Bronchial epithelial cell (primary cell): ENCODE data around the gene EVPL. TPM values are rescaled to one million over a fixed set of nuclear protein-coding genes. Genes with fewer than 3 reads are reported as not detected.

ENCODE experiments used
- DNase-seq: peaks from one replicate; pipeline ENCODE4 v3.0.0-alpha.2; 2010; ENCODE audit warnings: low read depth
- FAIRE-seq: peaks from 2 replicates; lab custom pipeline; 2011; peaks lifted over from hg19 to GRCh38; lab: Jason Lieb, UNC
- H3K27me3 ChIP-seq: 2 replicates; pipeline ENCODE4 v1.5.1; 2011; ENCODE audit warnings: low read length; ENCODE audit not compliant: control insufficient read depth, insufficient read depth
- H3K36me3 ChIP-seq: 2 replicates; pipeline ENCODE4 v1.5.1; 2011; ENCODE audit warnings: low read length; ENCODE audit not compliant: control insufficient read depth, insufficient read depth
- H3K4me3 ChIP-seq: 2 replicates; pipeline ENCODE4 v1.5.1; 2011; ENCODE audit warnings: mild to moderate bottlenecking, low read depth, low read length, control low read depth
- total RNA-seq: library from RNA; depleted of rRNA; stranded (reverse); fragments of >200 nt; gene quantifications from 2 replicates; pipeline ENCODE4 v1.2.1, GENCODE V29; 2014
- TF ChIP-seq, protein P1 (sequence below): IDR thresholded peaks from 2 replicates; pipeline ENCODE4 v1.5.1; 2011; ENCODE audit warnings: mild to moderate bottlenecking, moderate library complexity, low read length, control low read depth, inconsistent platforms; ENCODE audit not compliant: insufficient read depth, severe bottlenecking

EVPL gene
- total RNA-seq, 1 donor from 2014 or later, result 27.1 TPM

DNA sequence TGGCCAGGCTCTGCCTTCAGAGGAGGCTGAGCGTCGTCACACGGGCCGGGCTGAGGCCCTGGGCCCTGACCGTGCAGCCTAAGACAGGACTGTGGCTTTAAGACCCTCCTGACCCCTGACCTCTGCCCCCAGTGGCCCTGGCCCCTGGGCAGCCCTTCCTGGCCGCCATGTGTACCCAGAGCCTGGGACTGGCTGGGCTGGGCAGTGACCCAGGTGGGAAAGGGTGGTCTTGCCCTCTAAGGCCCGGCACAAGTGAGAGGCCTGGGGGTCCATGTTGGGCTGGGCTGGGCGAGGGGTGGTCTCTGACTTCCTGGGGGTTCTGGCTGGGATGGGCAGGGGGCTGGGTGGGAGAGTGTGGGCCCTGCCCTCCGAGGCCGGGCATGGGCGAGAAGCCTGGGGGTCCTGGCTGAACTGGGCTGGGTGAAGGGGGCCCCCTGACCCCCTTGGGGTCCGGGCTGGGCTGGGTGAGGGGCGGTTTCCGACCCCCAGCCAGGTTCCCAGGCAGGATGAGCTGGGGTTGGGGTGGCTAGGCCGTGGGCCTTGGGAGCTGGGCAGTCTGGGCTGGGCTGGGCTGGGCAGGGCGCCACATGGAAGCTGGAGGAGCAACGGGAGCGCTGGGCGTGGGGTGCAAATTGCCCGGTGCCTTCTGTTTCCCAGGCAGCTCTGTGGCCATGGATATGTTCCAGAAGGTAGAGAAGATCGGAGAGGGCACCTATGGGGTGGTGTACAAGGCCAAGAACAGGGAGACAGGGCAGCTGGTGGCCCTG is 26.2 kb downstream of the EVPL start, which contains the start of gene CDK3:
CDK3 (plus strand) TSS at position 101 of the 767 bp plus-strand sequence; CDS start at position 672, 571 bp downstream.
- DNase-seq (no peak), FAIRE-seq (no peak)
- H3K36me3 ChIP-seq, result peaks cover 1% of the 10 kb centered on the region
- H3K4me3 ChIP-seq, result no peak within 1 kb of the TSS
- TF ChIP-seq, protein P1, sequence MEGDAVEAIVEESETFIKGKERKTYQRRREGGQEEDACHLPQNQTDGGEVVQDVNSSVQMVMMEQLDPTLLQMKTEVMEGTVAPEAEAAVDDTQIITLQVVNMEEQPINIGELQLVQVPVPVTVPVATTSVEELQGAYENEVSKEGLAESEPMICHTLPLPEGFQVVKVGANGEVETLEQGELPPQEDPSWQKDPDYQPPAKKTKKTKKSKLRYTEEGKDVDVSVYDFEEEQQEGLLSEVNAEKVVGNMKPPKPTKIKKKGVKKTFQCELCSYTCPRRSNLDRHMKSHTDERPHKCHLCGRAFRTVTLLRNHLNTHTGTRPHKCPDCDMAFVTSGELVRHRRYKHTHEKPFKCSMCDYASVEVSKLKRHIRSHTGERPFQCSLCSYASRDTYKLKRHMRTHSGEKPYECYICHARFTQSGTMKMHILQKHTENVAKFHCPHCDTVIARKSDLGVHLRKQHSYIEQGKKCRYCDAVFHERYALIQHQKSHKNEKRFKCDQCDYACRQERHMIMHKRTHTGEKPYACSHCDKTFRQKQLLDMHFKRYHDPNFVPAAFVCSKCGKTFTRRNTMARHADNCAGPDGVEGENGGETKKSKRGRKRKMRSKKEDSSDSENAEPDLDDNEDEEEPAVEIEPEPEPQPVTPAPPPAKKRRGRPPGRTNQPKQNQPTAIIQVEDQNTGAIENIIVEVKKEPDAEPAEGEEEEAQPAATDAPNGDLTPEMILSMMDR, result no peak
- no peaks in the 10 kb centered on the region for H3K27me3 ChIP-seq

DNA sequence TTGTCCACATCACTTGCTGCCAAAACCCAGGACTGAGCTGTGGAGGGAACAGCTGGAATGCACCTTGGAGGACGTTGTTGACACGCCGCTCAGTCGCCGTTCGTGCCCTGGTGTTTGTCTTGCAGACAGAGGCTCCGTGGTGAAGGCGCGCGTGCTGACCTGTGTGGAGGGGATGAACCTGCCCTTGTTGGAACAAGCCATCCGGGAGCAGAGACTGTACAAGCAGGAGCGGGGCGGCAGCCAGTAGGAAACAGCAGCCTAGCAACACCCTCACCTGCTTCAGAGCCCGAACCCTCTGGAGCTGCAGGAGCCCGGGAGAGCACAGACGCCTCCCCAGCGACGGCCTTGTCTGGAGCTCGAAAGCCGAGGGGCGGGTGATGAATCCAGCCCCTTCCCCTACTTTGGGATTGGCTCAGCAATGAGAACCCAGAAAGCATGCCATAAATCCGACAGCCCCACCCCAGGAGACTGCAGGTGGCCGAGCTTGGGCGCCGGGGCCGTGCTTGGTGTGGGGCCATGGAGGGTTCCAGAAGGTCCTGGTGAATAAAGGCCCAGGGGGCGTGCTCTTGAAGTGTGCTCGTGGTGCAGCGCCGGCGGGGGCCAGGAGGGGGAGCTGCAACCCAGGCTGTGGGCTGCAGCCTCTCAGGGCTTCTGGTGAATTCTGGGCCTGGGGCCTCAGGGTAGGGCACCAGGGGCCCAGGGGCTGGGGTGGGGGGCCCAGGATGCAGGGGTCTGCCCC is 26.9 kb downstream of the EVPL start:
- H3K27me3 ChIP-seq, result no peaks in the 10 kb centered on the region
- H3K36me3 ChIP-seq, result peaks cover 3% of the 10 kb centered on the region
- TF ChIP-seq, protein P1, result peak; percentile 89
- peak; percentile 26 for DNase-seq
- no peak overlapping the region for H3K4me3 ChIP-seq
- no peak for FAIRE-seq

DNA sequence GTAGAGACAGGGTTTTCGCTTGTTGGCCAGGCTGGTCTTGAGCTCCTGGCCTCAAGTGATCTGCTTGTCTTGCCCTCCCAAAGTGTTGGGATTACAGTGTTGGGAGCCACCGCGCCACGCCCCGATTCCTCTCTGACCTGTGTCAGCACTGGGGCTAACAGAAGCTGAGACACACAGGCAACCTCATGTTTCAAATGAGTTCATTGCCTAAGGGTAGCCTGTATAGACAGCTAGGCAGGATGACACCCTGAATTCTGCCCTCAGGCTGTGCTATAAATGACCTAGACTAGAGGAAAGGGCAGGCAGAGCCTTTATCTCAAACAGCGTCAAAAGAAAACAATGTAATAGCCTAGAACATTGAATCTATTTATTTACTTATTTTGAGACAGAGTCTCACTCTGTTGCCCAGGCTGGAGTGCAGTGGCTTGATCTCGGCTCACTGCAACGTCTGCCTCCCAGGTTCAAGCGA is 28.7 kb downstream of the EVPL start:
- Histone ChIP-seq H3K27me3 (no peaks in the 10 kb centered on the region), H3K4me3 (no peak overlapping the region), H3K36me3 (peaks cover 3% of the 10 kb centered on the region)
- DNase-seq (no peak), FAIRE-seq (no peak)
- TF ChIP-seq, protein P1, result no peak

DNA sequence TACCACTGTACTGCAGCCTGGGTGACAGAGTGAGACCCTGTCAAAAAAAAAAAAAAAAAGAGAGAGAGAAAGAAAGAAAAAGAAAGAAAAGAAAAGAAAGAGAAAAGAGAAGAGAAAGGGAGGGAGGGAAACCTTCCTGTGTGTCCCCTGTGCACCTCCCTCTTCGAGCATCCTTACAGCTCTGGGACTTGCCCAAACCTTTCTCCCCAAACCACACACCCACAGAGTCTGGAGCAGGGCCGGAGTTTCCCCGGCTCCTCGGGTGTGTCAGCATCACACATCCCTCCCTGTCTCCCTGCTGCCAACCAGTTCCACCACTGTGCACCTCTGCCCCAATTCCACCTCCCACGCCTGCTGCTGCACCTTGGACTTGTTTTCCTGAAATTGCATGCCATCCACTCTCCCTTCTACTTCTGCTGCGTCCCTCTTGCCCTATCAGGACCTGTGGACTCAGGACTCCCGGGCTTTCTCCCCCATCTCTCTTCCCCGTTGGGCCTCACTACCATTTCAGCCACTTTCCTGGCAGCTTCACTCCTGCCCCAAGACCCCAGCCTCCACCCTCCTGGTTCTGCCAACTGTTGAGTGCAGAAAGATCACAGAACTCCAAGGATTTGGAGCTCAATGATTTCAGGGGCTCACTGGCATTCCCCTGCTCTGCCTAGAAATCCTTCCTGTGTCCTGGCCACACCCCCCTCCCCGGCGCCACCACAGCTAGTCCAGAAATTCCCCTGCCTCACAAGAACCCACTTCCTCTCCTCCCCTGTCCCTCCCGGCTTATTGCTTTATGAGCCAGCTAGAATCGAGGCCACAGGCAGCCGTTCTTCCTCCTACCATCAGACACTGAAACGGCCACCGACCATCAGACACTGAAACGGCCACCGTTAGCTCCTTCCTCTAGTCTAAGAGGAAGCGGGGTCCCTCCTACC is 30.2 kb downstream of the EVPL start:
- Histone ChIP-seq H3K36me3 (peaks cover 1% of the 10 kb centered on the region), H3K27me3 (no peaks in the 10 kb centered on the region), H3K4me3 (no peak overlapping the region)
- peak; percentile 92 for FAIRE-seq
- TF ChIP-seq, protein P1, result no peak
- DNase-seq, result peak; percentile 90

DNA sequence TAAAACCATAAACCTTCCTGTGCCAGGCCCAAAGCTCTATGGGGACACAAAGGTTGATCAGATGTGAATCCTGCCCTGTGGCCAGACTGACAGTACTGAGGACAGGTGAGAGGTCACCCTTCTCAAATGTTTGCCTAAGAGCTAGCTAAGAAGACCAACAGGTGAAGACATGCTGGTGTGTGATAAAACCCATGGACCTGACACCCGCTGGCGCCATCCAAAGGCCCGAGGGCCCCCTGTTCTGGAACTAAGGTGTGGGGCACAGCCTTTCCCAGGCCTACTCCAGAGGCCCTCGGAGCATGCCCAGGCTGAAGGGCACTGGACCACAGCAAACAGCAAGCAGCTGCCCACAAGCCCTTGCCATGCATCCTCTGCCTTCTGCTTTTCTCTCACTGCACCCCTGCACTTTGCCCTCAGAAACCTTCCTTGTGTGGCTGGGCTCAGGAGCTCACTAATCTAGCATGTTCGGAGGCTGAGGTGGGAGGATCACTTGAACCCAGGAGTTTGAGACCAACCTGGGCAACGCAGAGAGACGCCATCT is 31.7 kb downstream of the EVPL start:
- Histone ChIP-seq H3K36me3 (peaks cover 5% of the 10 kb centered on the region), H3K27me3 (no peaks in the 10 kb centered on the region), H3K4me3 (no peak overlapping the region)
- TF ChIP-seq, protein P1, result no peak
- no peak for DNase-seq
- no peak for FAIRE-seq
